Measurements from ENCODE around the gene GPRC5C.

Gene GPRC5C

DNA sequence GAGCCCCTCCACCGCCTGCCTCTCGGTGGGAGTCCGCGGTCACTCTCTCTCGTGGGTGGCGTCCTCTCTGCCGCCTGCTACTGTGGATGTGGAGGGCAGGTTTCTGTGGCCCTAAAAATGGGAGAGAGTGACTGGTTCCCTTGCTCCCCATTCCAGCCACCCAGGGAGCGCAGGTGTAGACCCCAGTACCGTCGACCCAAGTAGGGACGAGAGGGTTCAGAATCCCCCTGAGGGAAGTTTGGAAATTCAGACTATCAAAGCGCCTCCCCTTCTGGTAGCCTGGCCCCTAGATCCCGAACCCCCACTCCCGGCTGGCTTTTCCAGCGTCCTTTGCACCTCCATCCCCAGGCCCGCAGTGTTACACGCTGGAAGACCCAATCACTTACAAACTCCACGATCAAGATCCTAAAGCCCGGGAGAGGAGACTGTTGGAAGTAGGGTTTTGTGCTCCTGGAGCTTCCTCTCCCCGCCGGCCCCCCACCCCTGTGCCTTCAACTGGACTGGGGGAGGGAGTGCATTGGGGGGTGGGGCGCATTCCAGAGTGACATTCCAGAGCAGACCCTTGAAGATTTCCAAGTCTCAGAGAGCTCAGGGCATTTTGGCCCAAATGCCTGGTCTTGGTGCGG is 991 bp downstream of the GPRC5C start:
- DNase-seq (ENCODE audit: low spot score) = no peak

DNA sequence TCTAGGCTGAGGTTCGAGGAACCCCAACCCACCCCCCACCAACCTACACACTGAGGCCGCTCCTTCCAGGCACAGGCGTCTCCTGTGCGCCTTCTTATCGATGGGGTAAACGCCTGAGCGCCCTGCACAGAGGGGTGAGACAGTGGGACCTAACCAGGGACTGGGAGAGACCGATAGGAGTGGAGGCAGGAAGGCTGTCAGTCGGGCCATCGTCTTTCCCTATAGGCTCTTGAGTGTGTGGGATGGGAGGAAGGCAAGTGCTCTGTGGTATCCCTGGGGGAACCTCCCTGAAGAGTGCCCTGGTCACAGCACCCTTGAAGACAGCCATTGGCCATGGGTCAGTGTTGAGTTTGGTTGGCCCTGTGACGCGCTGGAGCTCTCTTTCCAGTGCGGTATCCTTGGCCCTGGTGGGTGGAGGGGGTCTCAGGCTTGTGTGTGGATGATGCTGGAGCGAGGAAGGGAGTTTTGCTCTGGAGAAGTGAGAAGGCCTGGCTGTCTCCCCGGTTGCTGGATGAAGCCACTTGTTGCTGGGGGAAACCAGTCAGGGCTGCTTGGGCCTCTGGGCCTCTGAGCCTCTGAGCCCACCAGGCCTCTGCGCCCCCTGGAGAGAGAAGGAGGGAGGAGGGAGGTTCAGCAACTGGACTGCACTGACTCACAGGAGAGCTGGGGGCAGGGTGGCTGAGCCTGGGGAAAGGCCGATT is 1.7 kb downstream of the GPRC5C start:
- DNase-seq (ENCODE audit: low spot score) = no peak

DNA sequence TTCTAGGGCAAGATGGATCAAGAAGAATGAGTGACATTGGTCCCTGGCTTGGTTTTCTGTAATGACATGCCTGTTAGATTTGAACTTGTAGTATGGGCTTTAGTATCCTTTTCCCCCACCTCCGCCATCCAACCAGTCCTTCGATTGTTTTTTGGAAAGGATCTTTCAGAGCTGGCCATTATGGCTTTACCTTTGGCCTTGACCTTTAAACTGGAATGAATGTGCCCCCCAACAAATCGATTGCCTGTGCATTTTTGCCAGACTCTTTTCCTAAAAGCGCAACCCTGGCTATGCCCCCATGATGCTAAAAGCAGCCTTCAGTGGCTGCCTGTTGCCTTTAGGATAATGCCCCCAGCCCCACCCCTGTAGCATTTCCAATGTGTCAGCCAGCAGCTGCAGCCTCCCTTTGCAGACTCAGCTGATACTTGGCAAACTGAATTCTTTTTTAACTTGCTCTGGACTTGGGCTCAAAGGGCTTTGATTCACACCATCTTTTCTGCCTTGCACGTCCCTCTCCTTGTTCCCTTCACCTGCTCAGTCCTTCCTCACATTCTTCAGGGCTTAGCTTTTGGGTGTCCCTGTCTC is 4.0 kb downstream of the GPRC5C start:
- DNase-seq (ENCODE audit: low spot score) = no peak

DNA sequence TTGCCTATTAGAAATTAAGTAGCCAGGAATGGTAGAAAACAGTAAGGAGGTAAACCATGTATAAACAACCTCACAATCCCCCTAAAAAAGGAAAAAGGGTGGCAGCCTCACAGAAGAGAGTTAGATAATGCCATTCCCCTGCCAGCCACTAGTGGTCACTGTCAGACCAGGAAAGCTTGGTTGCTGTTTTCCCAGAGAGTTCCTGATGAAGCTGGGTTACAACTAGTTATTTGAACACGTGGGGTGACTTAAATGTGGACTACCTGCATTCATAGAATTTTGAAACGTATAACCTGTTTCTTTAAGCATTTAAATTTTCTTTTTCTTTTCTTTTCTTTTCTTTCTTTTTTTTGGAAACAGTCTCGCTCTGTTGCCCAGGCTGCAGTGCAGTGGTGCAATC is 5.8 kb downstream of the GPRC5C start:
- DNase-seq (ENCODE audit: low spot score) = no peak

DNA sequence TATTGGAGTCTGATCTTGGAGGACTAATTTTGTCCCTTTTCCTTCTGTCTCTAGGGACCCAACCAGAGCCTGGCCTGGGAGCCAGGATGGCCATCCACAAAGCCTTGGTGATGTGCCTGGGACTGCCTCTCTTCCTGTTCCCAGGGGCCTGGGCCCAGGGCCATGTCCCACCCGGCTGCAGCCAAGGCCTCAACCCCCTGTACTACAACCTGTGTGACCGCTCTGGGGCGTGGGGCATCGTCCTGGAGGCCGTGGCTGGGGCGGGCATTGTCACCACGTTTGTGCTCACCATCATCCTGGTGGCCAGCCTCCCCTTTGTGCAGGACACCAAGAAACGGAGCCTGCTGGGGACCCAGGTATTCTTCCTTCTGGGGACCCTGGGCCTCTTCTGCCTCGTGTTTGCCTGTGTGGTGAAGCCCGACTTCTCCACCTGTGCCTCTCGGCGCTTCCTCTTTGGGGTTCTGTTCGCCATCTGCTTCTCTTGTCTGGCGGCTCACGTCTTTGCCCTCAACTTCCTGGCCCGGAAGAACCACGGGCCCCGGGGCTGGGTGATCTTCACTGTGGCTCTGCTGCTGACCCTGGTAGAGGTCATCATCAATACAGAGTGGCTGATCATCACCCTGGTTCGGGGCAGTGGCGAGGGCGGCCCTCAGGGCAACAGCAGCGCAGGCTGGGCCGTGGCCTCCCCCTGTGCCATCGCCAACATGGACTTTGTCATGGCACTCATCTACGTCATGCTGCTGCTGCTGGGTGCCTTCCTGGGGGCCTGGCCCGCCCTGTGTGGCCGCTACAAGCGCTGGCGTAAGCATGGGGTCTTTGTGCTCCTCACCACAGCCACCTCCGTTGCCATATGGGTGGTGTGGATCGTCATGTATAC is 8.0 kb downstream of the GPRC5C start:
- DNase-seq (ENCODE audit: low spot score) = no peak

DNA sequence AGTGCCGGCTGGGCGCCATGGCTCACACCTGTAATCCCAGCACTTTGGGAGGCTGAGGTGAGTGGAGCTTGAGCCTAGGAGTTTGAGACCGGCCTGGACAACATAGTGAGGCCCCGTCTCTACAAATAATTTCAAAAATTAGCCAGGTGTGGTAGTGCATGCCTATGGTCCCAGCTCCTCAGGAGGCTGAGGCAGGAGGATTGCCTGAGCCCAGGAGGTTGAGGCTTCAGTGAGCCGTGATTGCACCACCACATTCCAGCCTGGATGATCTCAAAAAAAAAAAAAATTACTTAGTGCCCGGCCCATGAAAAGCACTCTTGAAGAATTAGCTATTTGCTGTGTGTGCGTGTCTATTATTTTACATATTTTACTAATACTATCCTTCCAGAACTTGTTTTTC is 9.6 kb downstream of the GPRC5C start:
- DNase-seq (ENCODE audit: low spot score) = no peak

DNA sequence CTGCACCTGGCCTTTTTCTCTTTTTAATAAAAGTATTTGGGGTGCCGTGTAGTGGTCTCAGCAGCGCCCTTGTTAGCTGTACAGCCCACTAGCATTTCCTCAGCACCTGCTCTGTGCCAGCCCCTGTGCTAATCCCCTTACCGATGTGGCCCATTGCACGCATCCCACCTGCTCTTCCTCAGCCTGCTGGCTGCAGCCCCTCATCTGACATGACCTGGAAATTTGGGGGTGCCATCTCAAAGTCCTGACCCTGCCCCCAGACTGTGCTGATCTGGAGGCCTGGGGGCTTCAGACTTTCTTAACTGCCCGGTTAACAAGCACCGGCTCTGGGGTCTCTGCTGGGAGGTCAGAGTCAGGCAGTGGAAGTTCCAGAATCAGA is 10.4 kb downstream of the GPRC5C start:
- no peak for DNase-seq (ENCODE audit: low spot score)

DNA sequence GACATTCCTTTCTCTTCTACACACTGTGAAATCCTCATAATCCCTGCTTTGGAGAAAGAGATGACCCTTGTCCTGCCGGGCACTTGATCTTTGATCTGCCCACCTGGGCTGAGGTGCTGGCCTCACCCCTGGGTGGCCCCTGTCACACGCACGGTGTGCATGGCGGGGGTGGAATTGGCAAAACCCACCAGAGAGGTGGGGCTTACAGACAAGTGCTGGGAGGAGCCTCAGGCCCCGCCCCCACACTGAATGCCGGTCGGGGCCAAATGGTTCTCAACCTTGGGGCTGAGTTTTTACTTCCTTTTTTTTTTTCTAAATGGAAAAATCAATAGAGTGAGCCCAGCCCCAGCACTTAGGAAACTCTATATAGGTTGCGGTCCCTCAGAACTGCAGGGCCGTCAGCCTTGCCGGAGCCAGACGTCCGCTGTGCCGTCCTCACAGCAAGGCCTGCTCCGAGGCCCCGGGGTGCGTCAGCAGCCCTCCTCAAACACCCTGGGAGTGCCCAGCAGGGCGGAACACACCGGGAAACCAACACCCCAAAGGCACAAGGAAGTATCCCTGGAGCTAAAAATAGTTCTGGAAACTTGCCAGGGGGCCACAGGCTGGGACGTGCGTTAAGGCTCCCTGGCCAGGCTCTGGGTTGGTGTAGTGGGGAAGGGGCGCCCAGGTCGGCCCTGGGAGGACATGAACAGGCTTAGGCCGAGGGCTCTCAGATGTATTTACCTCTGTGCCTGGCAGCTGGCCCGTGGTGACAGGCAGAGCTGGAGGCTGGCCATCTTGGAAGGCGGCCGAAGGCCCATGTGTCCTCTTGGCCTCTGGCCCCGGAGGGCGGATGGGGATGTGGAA is 11.0 kb downstream of the GPRC5C start:
- no peak for DNase-seq (ENCODE audit: low spot score)

DNA sequence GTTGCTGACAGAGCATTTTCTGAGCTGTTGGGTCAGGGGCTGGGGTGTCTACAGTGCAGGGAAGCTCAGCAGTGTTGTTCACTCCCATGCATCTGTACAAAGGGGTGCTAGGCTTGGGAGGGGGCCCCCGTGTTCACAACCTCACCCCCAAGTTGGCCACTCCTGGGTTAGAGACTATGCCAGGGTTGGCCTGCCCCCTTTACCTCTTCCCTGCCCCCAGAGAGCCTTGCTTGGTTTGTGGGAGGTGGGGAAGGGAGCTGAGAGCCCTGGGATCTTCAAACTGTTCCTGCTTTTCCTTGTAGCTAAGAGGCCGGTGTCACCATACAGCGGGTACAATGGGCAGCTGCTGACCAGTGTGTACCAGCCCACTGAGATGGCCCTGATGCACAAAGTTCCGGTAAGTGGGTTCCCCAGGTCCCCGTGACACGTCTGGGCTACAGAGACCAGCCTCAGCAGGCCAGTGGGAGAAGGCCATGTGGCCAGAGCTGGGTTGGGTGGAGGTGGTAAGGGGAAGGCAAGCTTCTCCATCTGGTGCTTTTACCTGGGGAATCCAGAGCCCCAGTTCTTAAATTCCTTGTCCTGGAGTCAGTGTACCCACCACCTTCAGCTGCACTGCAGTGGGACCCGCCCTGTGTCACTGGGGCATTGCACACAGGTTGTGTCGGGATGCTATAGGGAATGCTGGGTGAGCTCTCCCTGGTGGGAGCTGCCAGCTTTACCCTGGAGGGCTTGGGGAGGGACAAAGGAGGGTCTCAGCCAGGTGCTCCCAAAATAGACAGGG is 11.8 kb downstream of the GPRC5C start:
- no peak for DNase-seq (ENCODE audit: low spot score)

DNA sequence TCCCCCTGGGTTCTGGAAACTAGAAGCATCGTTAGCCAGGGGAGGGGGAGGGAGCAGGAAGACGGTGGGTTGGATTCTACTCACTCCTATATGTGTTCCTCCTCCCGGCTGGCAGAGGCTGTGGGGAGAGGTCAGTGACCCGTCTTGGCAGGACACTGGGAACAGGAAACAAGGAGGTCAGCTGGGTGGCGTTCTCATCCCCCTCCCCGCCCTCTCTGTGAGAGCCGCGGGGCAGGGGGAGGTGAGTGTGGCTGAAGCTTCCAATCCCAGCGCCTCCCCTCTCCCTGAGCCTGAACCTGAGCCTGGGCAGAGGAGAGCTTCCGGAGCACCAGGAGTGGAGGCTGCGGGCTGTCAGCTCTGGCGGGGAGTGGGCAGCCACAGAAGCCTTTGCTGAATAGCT is 12.5 kb downstream of the GPRC5C start:
- no peak for DNase-seq (ENCODE audit: low spot score)

DNA sequence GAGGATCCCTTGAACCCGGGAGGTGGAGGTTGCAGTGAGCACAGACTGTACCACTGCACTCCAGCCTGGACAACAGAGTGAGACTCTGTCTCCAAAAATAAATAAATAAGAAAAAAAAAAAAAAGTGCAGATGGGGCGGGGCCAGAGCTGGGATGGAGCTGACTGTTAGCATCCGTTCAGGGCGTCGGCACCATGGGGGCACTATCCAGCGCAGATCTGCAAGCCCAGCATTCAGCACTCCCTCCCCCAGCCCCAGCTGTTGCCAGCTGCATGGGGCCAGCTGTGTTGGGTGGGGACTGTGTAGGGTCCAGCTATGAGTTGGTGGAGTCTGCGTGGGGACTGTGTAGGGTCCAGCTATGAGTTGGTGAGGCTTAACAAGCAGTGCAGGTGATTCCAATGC is 13.3 kb downstream of the GPRC5C start:
- no peak for DNase-seq (ENCODE audit: low spot score)

DNA sequence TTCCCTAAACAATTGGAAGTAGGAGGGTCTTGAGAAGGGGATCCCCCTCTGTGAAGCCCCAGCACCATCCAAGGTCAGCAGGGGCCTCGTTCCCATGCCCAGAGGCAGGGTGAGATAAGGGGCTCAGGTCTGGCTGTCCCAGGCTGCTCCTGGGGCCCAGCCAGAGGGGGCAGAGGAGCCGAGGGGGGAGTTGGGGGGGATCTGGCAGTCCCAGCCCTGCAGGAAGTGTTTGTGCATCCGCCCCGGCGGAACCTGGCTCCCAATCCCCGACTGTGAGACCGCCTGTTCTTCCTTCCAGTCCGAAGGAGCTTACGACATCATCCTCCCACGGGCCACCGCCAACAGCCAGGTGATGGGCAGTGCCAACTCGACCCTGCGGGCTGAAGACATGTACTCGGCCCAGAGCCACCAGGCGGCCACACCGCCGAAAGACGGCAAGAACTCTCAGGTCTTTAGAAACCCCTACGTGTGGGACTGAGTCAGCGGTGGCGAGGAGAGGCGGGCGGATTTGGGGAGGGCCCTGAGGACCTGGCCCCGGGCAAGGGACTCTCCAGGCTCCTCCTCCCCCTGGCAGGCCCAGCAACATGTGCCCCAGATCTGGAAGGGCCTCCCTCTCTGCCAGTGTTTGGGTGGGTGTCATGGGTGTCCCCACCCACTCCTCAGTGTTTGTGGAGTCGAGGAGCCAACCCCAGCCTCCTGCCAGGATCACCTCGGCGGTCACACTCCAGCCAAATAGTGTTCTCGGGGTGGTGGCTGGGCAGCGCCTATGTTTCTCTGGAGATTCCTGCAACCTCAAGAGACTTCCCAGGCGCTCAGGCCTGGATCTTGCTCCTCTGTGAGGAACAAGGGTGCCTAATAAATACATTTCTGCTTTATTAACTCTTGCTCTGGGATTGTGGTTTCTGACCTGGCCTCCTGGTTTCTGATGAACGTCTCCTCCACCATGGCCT is 14.9 kb downstream of the GPRC5C start:
- no peak for DNase-seq (ENCODE audit: low spot score)

DNA sequence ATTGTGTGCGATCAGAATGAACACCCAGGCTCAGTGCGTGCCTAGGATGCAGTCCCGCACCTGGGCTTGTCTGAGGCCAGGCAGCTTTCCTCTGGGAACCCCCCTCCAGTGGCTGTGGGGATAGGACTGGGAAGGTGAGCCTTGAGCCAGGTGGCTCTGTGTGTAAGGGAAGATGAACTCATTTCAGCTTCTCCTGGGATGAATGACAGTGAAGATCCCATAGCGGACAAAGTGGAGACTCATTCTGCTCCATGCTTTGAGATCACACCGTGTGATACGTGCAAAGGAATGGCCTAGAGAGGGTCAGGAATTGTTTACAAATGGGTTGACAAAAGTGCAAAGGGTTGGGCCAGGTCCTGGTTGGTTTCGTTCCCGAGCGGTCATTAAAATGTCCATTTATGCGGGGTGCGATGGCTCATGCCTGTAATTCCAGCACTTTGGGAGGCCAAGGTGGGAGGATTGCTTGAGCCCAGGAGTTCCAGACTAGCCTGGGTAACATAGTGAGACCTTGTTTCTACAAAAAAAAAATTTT is 15.8 kb downstream of the GPRC5C start:
- DNase-seq (ENCODE audit: low spot score) = no peak

DNA sequence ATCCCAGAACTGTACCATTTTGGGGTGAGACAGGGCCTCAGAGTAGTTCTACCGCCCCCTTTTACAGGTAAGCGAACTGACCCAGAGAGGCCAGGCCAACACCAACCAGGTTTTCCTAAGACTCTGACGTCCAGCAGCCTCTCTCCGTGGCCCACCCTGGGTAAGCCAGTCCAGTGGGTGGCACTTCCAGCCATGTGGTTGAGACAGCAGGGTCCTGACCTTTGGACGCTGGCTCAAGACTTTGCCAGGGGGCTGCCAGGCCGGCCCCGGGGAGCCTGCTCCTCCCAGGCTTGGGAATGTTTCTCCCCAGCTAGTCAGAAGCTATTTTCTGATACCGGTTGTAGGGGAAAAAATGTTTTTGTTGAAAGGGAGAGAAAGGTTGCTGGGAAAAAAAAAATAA is 16.9 kb downstream of the GPRC5C start:
- DNase-seq (ENCODE audit: low spot score) = no peak

DNA sequence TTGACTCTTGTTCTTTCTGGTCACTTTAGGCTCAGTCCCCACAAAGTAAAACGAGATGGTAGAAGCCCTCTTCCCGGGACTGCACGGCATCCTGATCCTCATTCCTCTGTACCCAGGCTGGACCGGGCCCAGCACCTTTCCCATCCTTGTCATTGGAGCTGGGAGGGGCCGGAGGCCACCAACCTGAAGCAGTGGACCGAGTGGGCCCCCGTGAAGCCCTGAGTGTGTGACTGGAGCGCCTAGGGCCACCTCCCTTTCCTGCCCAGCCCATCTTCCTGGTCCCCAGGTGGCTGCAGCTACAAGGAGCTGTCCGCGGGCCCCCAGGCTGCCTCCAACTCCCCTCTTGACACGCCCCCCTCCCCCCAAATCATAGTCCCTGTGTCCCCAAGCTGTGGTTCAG is 17.4 kb downstream of the GPRC5C start:
- DNase-seq (ENCODE audit: low spot score) = no peak

DNA sequence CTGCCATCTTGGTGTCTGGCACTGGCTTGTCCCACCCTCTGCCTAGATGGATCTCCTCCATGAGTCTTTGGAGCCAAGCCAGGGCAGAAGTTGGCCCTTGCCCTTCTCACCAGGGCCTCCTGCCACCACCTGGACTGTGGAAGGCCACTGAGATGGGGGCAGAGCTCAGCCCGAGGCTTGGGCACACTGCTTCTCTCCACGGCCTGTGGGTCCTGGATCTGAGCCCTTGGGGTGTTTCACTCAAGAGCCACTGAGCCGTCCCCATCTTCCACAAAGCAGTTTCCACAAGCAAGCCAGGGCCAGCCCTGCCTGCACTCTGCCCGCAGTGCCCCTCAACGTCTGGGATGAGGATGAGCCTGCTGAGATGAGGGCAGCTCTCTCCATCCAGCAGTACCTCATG is 17.9 kb downstream of the GPRC5C start:
- no peak for DNase-seq (ENCODE audit: low spot score)

DNA sequence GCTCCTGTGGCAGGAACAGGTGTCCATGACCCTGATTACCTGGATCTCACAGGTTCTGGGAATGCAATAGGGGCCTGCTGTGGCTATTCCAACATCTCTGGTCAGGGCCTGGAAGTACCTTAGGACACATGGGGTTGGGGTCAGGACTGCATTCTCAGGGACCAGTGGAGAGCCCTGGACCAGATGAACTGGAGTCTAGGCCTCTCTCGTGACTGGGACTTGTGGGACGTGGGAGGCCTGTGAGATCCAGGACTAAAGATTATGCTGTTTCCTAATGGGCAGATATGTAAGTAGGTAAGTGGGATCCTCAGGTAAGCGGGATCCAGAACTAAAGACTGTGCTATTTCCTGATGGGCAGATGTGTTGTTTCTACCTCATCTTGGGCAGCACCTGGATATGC is 18.3 kb downstream of the GPRC5C start:
- DNase-seq (ENCODE audit: low spot score) = no peak

DNA sequence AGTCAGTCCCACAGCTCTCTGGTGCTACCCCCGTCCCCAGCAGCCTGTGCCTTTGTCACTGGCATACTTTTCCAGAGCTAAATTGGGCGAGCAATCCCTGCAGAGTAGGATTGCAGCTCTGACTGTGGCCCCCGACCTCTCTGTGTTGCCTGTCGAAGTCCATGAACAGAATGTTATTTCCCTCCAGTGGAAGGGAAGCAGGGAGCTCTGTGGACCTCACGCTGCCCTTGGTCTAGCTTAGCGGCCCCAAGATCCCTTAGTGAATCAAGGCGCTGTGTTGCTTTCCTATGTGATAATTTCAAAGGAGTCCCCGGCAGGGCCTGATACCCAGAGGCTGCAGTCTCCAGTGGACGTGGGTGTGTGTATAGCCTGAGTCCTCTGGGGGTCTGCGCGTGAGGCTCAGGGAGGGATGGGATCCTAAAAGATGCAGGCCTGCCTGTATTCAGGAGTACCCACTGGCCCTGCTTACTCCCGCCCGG is 19.1 kb downstream of the GPRC5C start:
- no peak for DNase-seq (ENCODE audit: low spot score)

DNA sequence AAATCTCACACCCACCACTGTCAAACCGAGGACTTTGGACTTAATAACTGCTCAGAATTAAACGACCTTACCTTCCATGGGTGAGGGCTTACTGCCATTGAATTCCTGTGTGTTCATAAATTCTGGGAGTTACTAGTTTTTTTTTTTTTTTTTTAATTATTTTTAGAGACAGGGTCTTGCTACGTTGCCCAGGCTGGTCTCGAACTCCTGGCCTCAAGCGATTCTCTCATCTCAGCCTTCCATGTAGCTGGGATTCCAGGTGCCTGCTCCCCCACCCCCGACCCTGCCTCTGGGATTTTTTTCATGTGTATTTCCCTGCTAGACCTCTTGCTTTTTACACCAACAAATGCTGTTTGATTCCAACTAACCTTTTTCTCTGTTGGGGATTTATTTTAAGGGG is 19.7 kb downstream of the GPRC5C start:
- DNase-seq (ENCODE audit: low spot score) = no peak

Measured in SK-N-DZ (cell line).